Bronchial epithelial cell (primary cell): ENCODE results near the gene UNC45A. TPM values are rescaled to one million over a fixed set of nuclear protein-coding genes. Genes with fewer than 3 reads are reported as not detected.
A peak's percentile ranks its signal among the peaks of the same experiment; 100 is the strongest.
"Not testable (repeated sequence)": the region's sequence is repeated elsewhere in the genome, so short reads cannot be mapped to it uniquely, and the experiment has no call there.

Experiments used
- DNase-seq: peaks from one replicate; pipeline ENCODE4 v3.0.0-alpha.2; 2010; ENCODE audit warnings: low read depth
- FAIRE-seq: peaks from 2 replicates; lab custom pipeline; 2011; peaks lifted over from hg19 to GRCh38; lab: Jason Lieb, UNC
- H3K27me3 ChIP-seq: 2 replicates; pipeline ENCODE4 v1.5.1; 2011; ENCODE audit warnings: low read length; ENCODE audit not compliant: control insufficient read depth, insufficient read depth
- H3K36me3 ChIP-seq: 2 replicates; pipeline ENCODE4 v1.5.1; 2011; ENCODE audit warnings: low read length; ENCODE audit not compliant: control insufficient read depth, insufficient read depth
- H3K4me3 ChIP-seq: 2 replicates; pipeline ENCODE4 v1.5.1; 2011; ENCODE audit warnings: mild to moderate bottlenecking, low read depth, low read length, control low read depth
- CTCF ChIP-seq: IDR thresholded peaks from 2 replicates; pipeline ENCODE4 v1.5.1; 2011; ENCODE audit warnings: mild to moderate bottlenecking, moderate library complexity, low read length, control low read depth, inconsistent platforms; ENCODE audit not compliant: insufficient read depth, severe bottlenecking
- total RNA-seq: library from RNA; depleted of rRNA; stranded (reverse); fragments of >200 nt; gene quantifications from 2 replicates; pipeline ENCODE4 v1.2.1, GENCODE V29; 2014

UNC45A gene
- total RNA-seq, 1 donor from 2014 or later: 64.8 TPM

- Histone ChIP-seq H3K4me3 (no peak overlapping the region), H3K27me3 (no peaks in the 10 kb centered on the region), H3K36me3 (peaks cover 11% of the 10 kb centered on the region)
- FAIRE-seq (no peak), DNase-seq (no peak)
- TF ChIP-seq CTCF: no peak
Observed at GRCh38 chr15:90893175-90894090, 41.7 kb upstream of the UNC45A start.

- no peak overlapping the region for H3K4me3 ChIP-seq
- no peaks in the 10 kb centered on the region for H3K27me3 ChIP-seq
- FAIRE-seq (no peak), DNase-seq (no peak)
- H3K36me3 ChIP-seq: peaks cover 11% of the 10 kb centered on the region
- TF ChIP-seq CTCF: no peak
Observed at GRCh38 chr15:90895571-90896117, 39.4 kb upstream of the UNC45A start.

GRCh38 chr15:90897131-90897655 is 37.9 kb upstream of the UNC45A start:
- not testable (repeated sequence) for FAIRE-seq, H3K4me3 ChIP-seq, DNase-seq, H3K27me3 ChIP-seq
- H3K36me3 ChIP-seq: peaks cover 11% of the 10 kb centered on the region

GRCh38 chr15:90901175-90902039 is 33.7 kb upstream of the UNC45A start:
- Histone ChIP-seq H3K36me3 (peaks cover 4% of the 10 kb centered on the region), H3K27me3 (no peaks in the 10 kb centered on the region), H3K4me3 (no peak overlapping the region)
- TF ChIP-seq CTCF: no peak
- no peak for FAIRE-seq
- no peak for DNase-seq

- Histone ChIP-seq H3K27me3 (no peaks in the 10 kb centered on the region), H3K36me3 (peaks cover 9% of the 10 kb centered on the region), H3K4me3 (peak overlapping the region; percentile 80)
- DNase-seq (peak; percentile 66), FAIRE-seq (no peak)
- peak; percentile 97 for TF ChIP-seq CTCF
Observed at GRCh38 chr15:90902040-90902839, 32.8 kb upstream of the UNC45A start.
